ENCODE measurements around the gene RNF31. TPM values are rescaled to one million over a fixed set of nuclear protein-coding genes. Genes with fewer than 3 reads are reported as not detected.

RNF31 gene
- total RNA-seq, 4 donors from 2014 or later: 26.8 to 35.6 (median 32.4) TPM

DNA sequence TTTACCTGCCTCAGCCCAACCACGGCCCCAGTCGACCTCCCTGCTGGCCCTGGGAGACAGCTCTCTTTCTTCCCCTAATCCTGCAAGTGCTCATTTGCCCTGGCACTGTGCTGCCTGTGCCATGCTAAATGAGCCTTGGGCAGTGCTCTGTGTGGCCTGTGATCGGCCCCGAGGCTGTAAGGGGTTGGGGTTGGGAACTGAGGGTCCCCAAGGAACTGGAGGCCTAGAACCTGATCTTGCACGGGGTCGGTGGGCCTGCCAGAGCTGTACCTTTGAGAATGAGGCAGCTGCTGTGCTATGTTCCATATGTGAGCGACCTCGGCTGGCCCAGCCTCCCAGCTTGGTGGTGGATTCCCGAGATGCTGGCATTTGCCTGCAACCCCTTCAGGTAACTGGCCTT, 2.8 kb downstream of the RNF31 start:
- intact Hi-C loops (cut with DNase I): no loop called here
- no peaks in the 10 kb centered on the region for H3K9me3 ChIP-seq
- no peaks in the 10 kb centered on the region for H3K27me3 ChIP-seq
- DNase-seq: no peak
- no peak overlapping the region for H3K27ac ChIP-seq
- TF ChIP-seq POLR2A (IDR thresholded peaks at IDR 0.05): no peak
- TF ChIP-seq, protein P1, sequence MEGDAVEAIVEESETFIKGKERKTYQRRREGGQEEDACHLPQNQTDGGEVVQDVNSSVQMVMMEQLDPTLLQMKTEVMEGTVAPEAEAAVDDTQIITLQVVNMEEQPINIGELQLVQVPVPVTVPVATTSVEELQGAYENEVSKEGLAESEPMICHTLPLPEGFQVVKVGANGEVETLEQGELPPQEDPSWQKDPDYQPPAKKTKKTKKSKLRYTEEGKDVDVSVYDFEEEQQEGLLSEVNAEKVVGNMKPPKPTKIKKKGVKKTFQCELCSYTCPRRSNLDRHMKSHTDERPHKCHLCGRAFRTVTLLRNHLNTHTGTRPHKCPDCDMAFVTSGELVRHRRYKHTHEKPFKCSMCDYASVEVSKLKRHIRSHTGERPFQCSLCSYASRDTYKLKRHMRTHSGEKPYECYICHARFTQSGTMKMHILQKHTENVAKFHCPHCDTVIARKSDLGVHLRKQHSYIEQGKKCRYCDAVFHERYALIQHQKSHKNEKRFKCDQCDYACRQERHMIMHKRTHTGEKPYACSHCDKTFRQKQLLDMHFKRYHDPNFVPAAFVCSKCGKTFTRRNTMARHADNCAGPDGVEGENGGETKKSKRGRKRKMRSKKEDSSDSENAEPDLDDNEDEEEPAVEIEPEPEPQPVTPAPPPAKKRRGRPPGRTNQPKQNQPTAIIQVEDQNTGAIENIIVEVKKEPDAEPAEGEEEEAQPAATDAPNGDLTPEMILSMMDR (IDR thresholded peaks at IDR 0.05): no peak
- WGBS, 2 donors: 90 to 100% methylated on average over 2 to 7 of the region's 9 CpGs
- peaks cover 18 to 40% (median 19%) of the 10 kb centered on the region in 3 donors for H3K4me1 ChIP-seq
- peaks cover 23 to 68% (median 31%) of the 10 kb centered on the region in 3 donors for H3K36me3 ChIP-seq
- H3K4me3 ChIP-seq: no peak overlapping the region

GRCh38 chr14:24150567-24150966, 3.3 kb downstream of the RNF31 start:
- Histone ChIP-seq H3K27ac (no peak overlapping the region), H3K27me3 (no peaks in the 10 kb centered on the region), H3K4me1 (peaks cover 13 to 35% (median 14%) of the 10 kb centered on the region in 3 donors), H3K36me3 (peaks cover 28 to 73% (median 36%) of the 10 kb centered on the region in 3 donors), H3K4me3 (no peak overlapping the region), H3K9me3 (no peaks in the 10 kb centered on the region)
- WGBS, 2 donors: 67 to 72% methylated on average over 1 to 2 of the region's 9 CpGs
- DNase-seq: no peak
- TF ChIP-seq POLR2A (IDR thresholded peaks at IDR 0.05): no peak
- TF ChIP-seq, protein P1 (IDR thresholded peaks at IDR 0.05): no peak
- intact Hi-C loops (cut with DNase I): no loop called here

DNA sequence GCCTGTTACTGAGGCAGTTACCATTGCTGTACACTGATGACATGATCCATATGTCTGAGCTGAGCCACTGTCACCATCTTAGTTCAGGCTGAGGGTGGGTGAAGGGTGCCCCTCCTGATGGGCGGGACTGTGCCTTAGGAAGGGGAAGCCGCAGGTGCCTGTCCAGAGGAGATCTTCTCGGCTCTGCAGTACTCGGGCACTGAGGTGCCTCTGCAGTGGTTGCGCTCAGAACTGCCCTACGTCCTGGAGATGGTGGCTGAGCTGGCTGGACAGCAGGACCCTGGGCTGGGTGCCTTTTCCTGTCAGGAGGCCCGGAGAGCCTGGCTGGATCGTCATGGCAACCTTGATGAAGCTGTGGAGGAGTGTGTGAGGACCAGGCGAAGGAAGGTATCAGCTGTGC, 3.7 kb downstream of the RNF31 start:
- Histone ChIP-seq H3K4me3 (no peak overlapping the region), H3K27ac (no peak overlapping the region), H3K4me1 (peaks cover 9 to 31% (median 10%) of the 10 kb centered on the region in 3 donors), H3K36me3 (peaks cover 30 to 77% (median 40%) of the 10 kb centered on the region in 3 donors), H3K27me3 (no peaks in the 10 kb centered on the region), H3K9me3 (no peaks in the 10 kb centered on the region)
- DNase-seq: no peak
- WGBS, 2 donors: 67 to 92% methylated on average over 3 to 7 of the region's 9 CpGs
- TF ChIP-seq POLR2A (IDR thresholded peaks at IDR 0.05): no peak
- TF ChIP-seq, protein P1 (IDR thresholded peaks at IDR 0.05): no peak
- intact Hi-C loops (cut with DNase I): no loop called here

DNA sequence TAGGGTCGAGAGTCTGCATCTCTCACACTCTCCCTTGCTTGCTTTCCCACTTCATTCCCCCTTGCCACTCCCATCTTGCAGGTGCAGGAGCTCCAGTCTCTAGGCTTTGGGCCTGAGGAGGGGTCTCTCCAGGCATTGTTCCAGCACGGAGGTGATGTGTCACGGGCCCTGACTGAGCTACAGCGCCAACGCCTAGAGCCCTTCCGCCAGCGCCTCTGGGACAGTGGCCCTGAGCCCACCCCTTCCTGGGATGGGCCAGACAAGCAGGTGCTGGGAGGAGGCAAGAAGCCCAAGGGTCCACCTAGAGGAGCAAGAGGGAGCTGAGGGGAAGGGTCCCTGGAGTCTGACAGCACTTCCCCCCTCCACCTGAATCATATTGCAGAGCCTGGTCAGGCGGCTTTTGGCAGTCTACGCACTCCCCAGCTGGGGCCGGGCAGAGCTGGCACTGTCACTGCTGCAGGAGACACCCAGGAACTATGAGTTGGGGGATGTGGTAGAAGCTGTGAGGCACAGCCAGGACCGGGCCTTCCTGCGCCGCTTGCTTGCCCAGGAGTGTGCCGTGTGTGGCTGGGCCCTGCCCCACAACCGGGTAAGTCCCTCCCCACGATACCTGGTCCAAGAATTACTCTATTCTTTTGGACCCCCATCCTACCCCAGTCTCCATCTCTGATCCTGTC, 4.2 kb downstream of the RNF31 start:
- Histone ChIP-seq H3K36me3 (peaks cover 30 to 83% (median 46%) of the 10 kb centered on the region in 3 donors), H3K27ac (no peak overlapping the region), H3K4me1 (peaks cover 8 to 28% (median 9%) of the 10 kb centered on the region in 3 donors), H3K4me3 (no peak overlapping the region), H3K9me3 (no peaks in the 10 kb centered on the region), H3K27me3 (no peaks in the 10 kb centered on the region)
- WGBS, 2 donors: 89 to 96% methylated on average over 7 to 10 of the region's 16 CpGs
- intact Hi-C loops (cut with DNase I): no loop called here
- TF ChIP-seq, protein P1 (IDR thresholded peaks at IDR 0.05): no peak
- no peak for TF ChIP-seq POLR2A (IDR thresholded peaks at IDR 0.05)
- no peak for DNase-seq

DNA sequence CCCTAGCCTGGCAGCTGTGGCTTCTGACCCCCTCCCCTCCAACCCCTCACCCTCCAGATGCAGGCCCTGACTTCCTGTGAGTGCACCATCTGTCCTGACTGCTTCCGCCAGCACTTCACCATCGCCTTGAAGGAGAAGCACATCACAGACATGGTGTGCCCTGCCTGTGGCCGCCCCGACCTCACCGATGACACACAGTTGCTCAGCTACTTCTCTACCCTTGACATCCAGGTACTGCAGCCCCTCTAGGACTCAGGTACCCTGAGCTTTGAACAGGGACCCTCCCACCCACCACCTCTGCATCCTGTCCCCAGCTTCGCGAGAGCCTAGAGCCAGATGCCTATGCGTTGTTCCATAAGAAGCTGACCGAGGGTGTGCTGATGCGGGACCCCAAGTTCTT, 7.8 kb downstream of the RNF31 start:
- H3K27me3 ChIP-seq: no peaks in the 10 kb centered on the region
- H3K36me3 ChIP-seq: peaks cover 42 to 98% (median 57%) of the 10 kb centered on the region in 3 donors
- intact Hi-C loops (cut with DNase I): no loop called here
- peaks cover 0 to 14% (median under 1%) of the 10 kb centered on the region in 3 donors for H3K4me1 ChIP-seq
- no peak for DNase-seq
- no peak overlapping the region for H3K4me3 ChIP-seq
- H3K27ac ChIP-seq: no peak overlapping the region
- no peaks in the 10 kb centered on the region for H3K9me3 ChIP-seq
- WGBS, 2 donors: 94 to 98% methylated on average over 6 to 7 of the region's 10 CpGs
- TF ChIP-seq POLR2A (IDR thresholded peaks at IDR 0.05): no peak
- TF ChIP-seq, protein P1 (IDR thresholded peaks at IDR 0.05): no peak

All from esophagus squamous epithelium (tissue), 5 donors.